GM21526 (cell line): ENCODE measurements around the gene GIGYF1.
A peak's percentile ranks its signal among the peaks of the same experiment; 100 is the strongest.
"Not testable (repeated sequence)": the region's sequence is repeated elsewhere in the genome, so short reads cannot be mapped to it uniquely, and the experiment has no call there.

Source experiments
- ATAC-seq: cut with Tn5 transposase; IDR thresholded peaks from one replicate; pipeline ENCODE4 v1.9.1; 2021; ENCODE audit warnings: moderate library complexity; ENCODE audit not compliant: unreplicated experiment, low FRiP score

Gene GIGYF1

GRCh38 chr7:100711369-100711768, 17.3 kb upstream of the GIGYF1 start:
- ATAC-seq, result no peak

DNA sequence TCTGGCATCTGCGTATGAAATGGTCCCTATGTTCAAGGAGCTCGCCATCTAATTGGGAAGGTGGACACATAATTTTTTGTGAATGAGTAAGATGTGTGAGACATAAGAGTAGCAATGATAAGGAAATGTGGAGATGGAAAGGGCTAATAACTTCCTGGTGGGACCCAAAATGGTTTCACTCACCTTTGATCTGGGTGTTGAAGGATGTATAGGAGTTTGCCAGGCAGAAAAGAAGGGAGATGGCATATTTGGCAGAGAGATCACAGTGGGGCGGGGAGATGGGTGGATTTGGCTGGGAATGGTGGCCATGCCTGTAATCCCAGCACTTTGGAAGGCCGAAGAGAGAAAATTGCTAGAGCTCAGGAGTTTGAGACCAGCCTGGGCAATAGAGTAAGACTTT, 16.4 kb upstream of the GIGYF1 start:
- no peak for ATAC-seq

DNA sequence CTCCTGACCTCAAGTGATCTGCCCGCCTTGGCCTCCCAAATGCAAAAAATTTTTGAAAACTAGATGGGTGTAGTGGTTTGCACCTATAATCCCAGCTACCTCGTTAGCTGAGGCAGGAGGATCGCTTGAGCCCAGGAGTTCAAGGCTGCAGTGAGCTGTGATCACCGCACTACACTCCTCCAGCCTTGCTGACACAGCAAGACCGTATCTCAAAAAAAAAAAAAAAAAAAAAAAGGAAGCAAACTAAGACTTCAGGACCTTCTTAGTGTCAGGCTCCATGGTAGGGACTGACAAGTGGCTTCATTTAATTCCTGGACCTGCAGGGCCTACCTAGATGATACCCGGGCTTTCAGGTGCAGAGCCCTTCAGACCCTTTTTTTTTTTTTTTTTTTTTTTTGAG, 14.3 kb upstream of the GIGYF1 start:
- no peak for ATAC-seq

- no peak for ATAC-seq
Measured at GRCh38 chr7:100706672-100707311, 12.7 kb upstream of the GIGYF1 start.

DNA sequence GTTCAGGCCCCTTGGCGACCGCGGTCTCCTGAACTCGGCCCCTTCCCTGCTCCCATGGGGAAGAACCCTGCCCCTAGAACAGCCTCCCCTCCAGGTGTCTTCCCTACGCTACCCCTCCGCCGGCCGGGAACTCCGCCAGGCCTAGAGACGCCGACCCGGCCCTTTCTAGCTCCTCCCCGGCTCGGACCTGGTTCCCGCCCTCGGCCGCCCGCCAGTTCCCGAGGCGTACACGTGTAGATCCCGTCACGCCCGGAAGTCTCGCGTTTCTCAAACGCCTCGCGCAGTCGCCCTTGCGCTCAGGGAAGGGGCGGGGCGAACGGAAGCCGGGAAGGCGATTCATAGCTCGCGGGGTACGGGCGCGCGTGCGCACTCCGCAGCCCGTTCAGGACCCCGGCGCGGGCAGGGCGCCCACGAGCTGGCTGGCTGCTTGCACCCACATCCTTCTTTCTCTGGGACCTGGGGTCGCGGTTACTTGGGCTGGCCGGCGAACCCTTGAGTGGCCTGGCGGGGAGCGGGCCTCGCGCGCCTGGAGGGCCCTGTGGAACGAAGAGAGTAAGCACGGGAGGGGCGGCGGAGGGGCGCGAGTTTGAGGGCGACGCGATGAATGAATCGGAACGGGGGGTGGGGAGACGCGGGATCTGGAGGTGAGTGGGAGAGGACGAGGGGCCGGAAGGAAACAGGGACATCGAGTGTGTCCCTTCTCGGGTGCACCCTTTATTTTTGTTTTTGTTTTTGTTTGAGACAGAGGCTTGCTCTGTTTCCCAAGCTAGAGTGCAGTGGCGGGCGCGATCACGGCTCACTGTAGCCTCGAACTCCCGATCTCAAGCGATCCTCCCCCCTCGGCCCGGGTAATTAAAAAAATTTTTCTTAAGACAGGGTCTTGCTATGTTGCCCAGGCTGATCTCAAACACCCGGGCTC, 12.0 kb upstream of the GIGYF1 start, which contains the start of gene POP7:
TSS of gene POP7 (plus strand) at position 369 of the 919 bp plus-strand sequence. CDS start 710 bp downstream, outside the sequence.
- ATAC-seq, result peak; percentile 78

- peak; percentile 65 for ATAC-seq
Measured at GRCh38 chr7:100705320-100705752, 11.3 kb upstream of the GIGYF1 start.

DNA sequence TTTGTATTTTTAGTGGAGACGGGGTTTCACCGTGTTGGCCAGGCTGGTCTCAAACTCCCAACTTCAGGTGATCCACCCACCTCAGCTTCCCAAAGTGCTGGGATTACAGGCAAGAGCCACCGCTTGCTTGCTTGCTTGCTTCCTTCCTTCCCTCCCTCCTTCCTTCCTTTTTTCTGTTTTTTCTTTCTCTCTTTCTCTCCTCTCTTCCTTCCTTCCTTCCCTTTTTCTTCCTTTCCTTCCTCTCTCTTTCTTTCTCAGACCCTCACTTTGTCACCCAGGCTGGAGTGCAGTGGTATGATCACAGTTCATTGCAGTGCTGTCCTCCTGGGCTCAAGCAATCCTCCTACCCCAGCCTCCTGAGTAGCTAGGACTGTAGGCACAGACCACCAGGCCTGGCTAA, 7.0 kb upstream of the GIGYF1 start:
- ATAC-seq, result not testable (repeated sequence)

GRCh38 chr7:100699018-100699417, 5.0 kb upstream of the GIGYF1 start:
- no peak for ATAC-seq

GRCh38 chr7:100696123-100696521, 2.1 kb upstream of the GIGYF1 start:
- no peak for ATAC-seq

DNA sequence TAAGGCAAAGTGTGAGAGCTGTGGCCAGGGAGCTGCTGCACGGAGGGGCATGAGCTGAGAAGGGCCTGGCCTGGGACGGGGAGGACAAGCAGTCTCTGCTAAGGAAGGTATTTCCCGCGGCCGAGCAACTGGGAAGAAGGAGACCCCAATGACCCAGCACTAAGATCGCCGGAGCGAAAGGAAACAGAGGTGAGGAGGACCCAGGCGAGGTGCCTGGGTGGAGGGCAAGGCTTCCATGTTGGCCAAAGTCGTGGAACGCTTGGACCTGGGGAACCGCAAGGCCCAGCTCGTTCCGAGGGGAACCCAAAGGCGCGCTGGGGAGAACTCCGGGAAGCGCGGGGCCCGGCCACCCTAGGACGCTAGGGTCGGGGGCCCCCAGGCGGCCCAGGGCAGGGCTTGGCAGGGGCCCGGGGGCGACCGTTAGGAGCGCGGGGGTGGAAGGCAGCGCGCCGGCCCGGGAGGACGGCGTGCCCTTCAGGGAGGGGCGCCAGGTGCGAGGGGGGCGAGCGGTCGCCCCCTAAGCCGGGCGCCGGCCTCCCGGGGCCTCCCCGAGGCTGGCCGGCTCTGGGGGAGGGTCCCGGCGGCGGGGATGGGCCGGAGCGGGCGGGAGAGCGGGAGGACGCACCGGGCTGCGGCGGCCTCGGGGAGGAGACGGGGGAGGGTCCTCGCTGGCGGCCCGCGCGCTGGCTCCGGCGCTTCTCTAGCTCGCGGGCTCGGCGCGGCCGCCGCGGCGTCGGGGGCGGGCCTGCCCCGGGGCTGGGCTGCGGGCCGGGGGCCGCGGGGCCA, 545 bp downstream of the GIGYF1 start:
- no peak for ATAC-seq

GRCh38 chr7:100692578-100692961, 1.5 kb downstream of the GIGYF1 start:
- ATAC-seq, result no peak

DNA sequence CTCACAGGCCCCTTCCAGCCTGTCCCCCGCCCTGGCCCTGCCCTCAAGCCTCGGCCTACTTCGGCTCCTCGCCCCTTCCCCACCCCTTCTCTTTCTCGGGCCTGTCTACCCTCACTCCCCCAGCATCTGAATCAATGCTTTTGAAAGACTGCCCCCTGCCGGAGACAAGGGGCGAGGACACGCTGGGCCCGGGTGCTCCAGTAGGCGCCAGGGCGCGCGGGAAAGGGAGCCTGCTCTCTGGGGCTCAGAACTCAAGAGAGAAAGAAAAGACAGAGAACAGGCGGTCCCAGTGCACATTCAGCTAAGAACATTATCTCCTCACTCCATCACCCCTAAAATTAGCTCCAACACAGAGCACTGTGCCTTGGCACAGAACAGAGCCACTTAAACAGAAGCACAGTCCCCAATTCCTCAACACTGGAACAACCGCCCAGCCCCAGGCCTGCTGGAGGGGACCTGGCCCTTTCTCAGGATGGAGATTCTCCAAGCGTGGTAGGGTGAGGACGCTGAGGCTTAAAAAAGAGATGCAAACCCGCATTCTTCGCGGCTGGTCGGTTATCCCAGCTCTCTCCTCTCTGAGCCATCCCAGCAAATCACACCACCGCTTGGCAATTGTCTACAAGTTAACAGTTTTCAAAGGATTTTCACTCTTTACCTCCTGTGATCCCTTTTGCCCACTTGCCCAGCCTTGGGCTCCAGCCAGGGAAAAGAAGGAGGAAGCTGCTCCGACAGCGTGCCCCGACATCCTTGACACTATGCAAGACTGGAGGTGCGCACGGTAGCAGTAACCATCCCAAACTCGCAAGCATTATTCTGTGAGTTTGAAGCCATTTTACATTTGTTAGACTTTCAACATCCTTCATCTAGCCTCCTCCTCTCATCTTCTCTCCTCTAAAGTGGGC, 2.1 kb downstream of the GIGYF1 start:
- no peak for ATAC-seq

GRCh38 chr7:100689230-100690135, 4.6 kb downstream of the GIGYF1 start:
- ATAC-seq, result no peak

DNA sequence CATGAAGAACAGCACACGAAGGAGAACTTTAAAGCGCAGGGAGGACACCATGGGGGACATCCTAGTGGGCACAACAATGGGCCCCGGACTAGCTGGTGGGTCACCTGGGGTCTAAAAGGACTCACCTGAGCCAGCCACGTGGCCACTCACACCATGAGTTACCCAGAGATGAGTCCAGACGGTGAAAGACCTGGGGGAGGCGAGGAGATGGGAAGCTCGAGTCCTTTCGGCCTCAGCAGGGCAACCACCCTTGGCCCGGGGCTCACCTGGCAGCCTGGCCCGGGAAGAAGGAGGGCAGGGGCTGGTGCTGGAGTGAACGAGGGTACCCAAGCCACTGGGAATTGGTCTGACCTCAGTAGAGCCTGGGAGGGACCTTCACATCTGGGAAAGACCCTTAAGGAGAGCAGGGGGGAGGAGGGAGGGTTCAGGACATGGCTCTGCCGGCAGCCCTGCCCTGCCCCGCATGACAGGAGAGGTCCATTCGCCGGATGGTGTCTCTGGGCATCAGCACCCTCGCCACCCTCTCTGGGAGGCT, 5.7 kb downstream of the GIGYF1 start:
- ATAC-seq, result no peak

DNA sequence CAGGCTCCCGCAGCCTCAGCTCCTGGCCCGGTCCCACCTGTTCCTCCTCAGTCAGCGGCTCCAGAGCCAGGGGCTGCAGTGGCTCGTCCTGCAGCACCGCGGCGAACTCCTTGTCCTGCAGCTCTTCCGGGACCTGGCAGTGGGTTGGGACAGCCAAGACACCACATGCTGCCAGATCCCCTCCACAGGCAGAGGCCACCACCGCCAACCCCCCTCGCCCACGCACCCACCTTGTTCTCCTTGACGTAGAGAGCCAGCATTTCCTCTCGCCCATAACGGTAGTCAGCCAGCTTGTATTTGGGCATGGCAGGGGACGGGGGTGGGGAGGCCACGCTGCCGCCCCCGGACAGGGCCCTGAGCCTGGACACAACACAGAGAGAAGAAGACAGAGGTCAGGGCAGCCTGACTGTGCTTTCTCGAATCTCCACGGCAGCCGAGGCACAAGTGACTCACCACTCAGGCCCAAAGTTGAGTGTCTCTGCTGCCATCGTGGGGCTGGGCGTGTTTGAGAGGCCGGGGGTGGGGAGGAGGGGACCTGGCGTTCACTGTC, 6.2 kb downstream of the GIGYF1 start:
- no peak for ATAC-seq

GRCh38 chr7:100687261-100687660, 6.8 kb downstream of the GIGYF1 start:
- ATAC-seq, result no peak

DNA sequence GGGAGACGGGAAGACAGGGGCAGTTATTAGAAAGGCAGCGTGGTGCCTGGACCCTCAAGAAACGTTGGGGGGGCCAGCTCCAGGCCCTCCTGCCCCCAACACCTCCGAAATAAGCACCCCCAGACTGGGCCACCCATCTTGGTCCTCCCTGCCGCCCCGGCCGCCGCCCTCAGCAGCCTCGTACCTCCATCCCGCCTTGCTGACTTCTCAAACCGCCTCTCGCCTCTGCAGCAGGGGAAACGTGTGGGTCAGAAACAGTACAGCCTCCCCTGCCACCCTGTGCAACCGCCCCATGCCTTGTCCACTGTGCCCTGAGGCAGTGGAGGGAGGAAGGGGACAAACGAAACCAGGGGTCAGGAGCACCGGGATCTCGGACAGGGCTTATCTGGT, 7.2 kb downstream of the GIGYF1 start:
- ATAC-seq, result no peak

- no peak for ATAC-seq
Measured at GRCh38 chr7:100686201-100686821, 7.7 kb downstream of the GIGYF1 start.
